Posterior cingulate gyrus (tissue), 11 donors: Measurements from ENCODE around the gene ANKS4B.
"Not testable (repeated sequence)": the region's sequence is repeated elsewhere in the genome, so short reads cannot be mapped to it uniquely, and the experiment has no call there.

Source experiments
- DNase-seq, 10 donors: peaks; one replicate each; pipeline versions ENCODE4 v3.0.0 to v3.0.0-alpha.2; 2020 to 2021; ENCODE audit warnings: mixed read lengths in 3 of 10
- intact Hi-C: fragments of 100-400 bp; cut with DNase I; formaldehyde crosslinking; loops from one replicate; pipeline ENCODE4 v1.15.1; 2023

Gene ANKS4B

GRCh38 chr16:21233521-21234150 is at the start of gene ANKS4B:
ANKS4B (plus strand) TSS chr16:21233699; CDS start chr16:21233738, 39 bp downstream.
- intact Hi-C loops = no loop called here
- DNase-seq = no peak

- intact Hi-C loops = loop anchor here (10.0 kb wide), 1 partner anchor 371 kb away; no protein-coding TSS in a partner anchor
- DNase-seq = no peak
Observed at GRCh38 chr16:21183995-21184394, 49.5 kb upstream of the ANKS4B start.

GRCh38 chr16:21184834-21185233 is 48.7 kb upstream of the ANKS4B start:
- no peak for DNase-seq
- intact Hi-C loops = loop anchor here (10.0 kb wide), 1 partner anchor 370 kb away; no protein-coding TSS in a partner anchor

- intact Hi-C loops = loop anchor here (10.0 kb wide), 1 partner anchor 369 kb away; no protein-coding TSS in a partner anchor
- no peak for DNase-seq
Observed at GRCh38 chr16:21185659-21186325, 47.7 kb upstream of the ANKS4B start.

GRCh38 chr16:21186326-21186691 is 47.2 kb upstream of the ANKS4B start:
- intact Hi-C loops = loop anchor here (10.0 kb wide), 1 partner anchor 368 kb away; no protein-coding TSS in a partner anchor
- no peak for DNase-seq

GRCh38 chr16:21189311-21189710 is 44.2 kb upstream of the ANKS4B start:
- no peak for DNase-seq
- intact Hi-C loops = loop anchor here (10.0 kb wide), 1 partner anchor 365 kb away; no protein-coding TSS in a partner anchor

- DNase-seq = no peak
- intact Hi-C loops = no loop called here
Observed at GRCh38 chr16:21190013-21190412, 43.5 kb upstream of the ANKS4B start.

GRCh38 chr16:21190599-21190998 is 42.9 kb upstream of the ANKS4B start:
- DNase-seq = no peak
- intact Hi-C loops = no loop called here

- intact Hi-C loops = no loop called here
- DNase-seq = no peak
Observed at GRCh38 chr16:21192991-21193390, 40.5 kb upstream of the ANKS4B start.

- intact Hi-C loops = no loop called here
- DNase-seq = peak in 5 of 10 donors; percentile 14 to 82 (median 29)
Observed at GRCh38 chr16:21194771-21195301, 38.7 kb upstream of the ANKS4B start.

GRCh38 chr16:21195330-21195729 is 38.2 kb upstream of the ANKS4B start:
- DNase-seq, intact Hi-C loops: not testable (repeated sequence)

- intact Hi-C loops = no loop called here
Observed at GRCh38 chr16:21197112-21197511, 36.4 kb upstream of the ANKS4B start.

GRCh38 chr16:21197621-21198020 is 35.9 kb upstream of the ANKS4B start:
- intact Hi-C loops = no loop called here
- no peak for DNase-seq

More at GRCh38 chr16:21197112-21197511, 36.4 kb upstream of the ANKS4B start:
- DNase-seq = no peak

- intact Hi-C loops = no loop called here
Observed at GRCh38 chr16:21199607-21200218, 33.8 kb upstream of the ANKS4B start.

GRCh38 chr16:21203155-21203797 is 30.2 kb upstream of the ANKS4B start:
- intact Hi-C loops = no loop called here
- no peak for DNase-seq

More at GRCh38 chr16:21199607-21200218, 33.8 kb upstream of the ANKS4B start:
- DNase-seq = no peak

GRCh38 chr16:21205303-21205702 is 28.2 kb upstream of the ANKS4B start:
- intact Hi-C loops = no loop called here
- DNase-seq = no peak

- DNase-seq = no peak
- intact Hi-C loops = no loop called here
Observed at GRCh38 chr16:21206550-21206949, 26.9 kb upstream of the ANKS4B start.

- intact Hi-C loops = no loop called here
- DNase-seq = no peak
Observed at GRCh38 chr16:21208446-21209230, 24.9 kb upstream of the ANKS4B start.

- intact Hi-C loops = no loop called here
- no peak for DNase-seq
Observed at GRCh38 chr16:21211486-21211885, 22.0 kb upstream of the ANKS4B start, which contains the start of gene ZP2. ZP2 (minus strand) TSS chr16:21211574; CDS start chr16:21211547, 27 bp downstream.

GRCh38 chr16:21214086-21214485 is 19.4 kb upstream of the ANKS4B start:
- intact Hi-C loops = no loop called here
- no peak for DNase-seq
